CD4-positive, CD25-positive, alpha-beta regulatory T cell (primary cell): ENCODE data around the gene PIM1. TPM values are rescaled to one million over a fixed set of nuclear protein-coding genes. Genes with fewer than 3 reads are reported as not detected.

Source experiments
- ATAC-seq, 2 donors: fragments of 150-1000 bp; cut with Tn5 transposase; one replicate each; pipeline ENCODE4 v1.10.0; 2021; ENCODE audit warnings: low read depth in 2 of 2, moderate number of reproducible peaks in 2 of 2, moderate library complexity in 1 of 2
- DNase-seq, 3 donors: peaks; one replicate each; pipeline versions ENCODE4 v3.0.0 to v3.0.0-alpha.2; 2012 to 2022; ENCODE audit warnings: mixed read lengths in 1 of 3
- H3K27ac ChIP-seq: one replicate; pipeline ENCODE4 v1.7.0; 2013; ENCODE audit warnings: mild to moderate bottlenecking, low read length; ENCODE audit not compliant: insufficient read depth, poor library complexity, severe bottlenecking
- H3K27me3 ChIP-seq: one replicate; pipeline ENCODE4 v1.7.0; 2013; ENCODE audit warnings: low read length; ENCODE audit not compliant: control insufficient read depth, insufficient read depth
- H3K36me3 ChIP-seq: one replicate; pipeline ENCODE4 v1.7.0; 2013; ENCODE audit warnings: mild to moderate bottlenecking, low read length, moderate library complexity; ENCODE audit not compliant: control insufficient read depth, insufficient read depth
- H3K4me1 ChIP-seq: 2 replicates; pipeline ENCODE4 v1.7.0; 2013; ENCODE audit warnings: mild to moderate bottlenecking, low read length; ENCODE audit not compliant: insufficient read depth, control insufficient read depth, poor library complexity, severe bottlenecking
- H3K4me3 ChIP-seq: one replicate; pipeline ENCODE4 v1.7.0; 2013; ENCODE audit warnings: low read depth, mild to moderate bottlenecking, low read length, moderate library complexity
- H3K9me3 ChIP-seq, 2 experiments: 1 replicate in 1 of 2; 2 replicates in 1 of 2; pipeline ENCODE4 v1.7.0; 2013; ENCODE audit warnings: low read length in 2 of 2, mild to moderate bottlenecking in 1 of 2, moderate library complexity in 1 of 2; ENCODE audit not compliant: control insufficient read depth in 2 of 2
- H3K27ac Mint-ChIP-seq, 3 donors: one replicate each; pipeline ENCODE4 v1.8.0; 2020 to 2022; ENCODE audit warnings: mild to moderate bottlenecking in 3 of 3, mixed read lengths in 3 of 3, moderate library complexity in 2 of 3
- H3K27me3 Mint-ChIP-seq: one replicate; pipeline ENCODE4 v1.8.0; 2022; ENCODE audit warnings: mild to moderate bottlenecking, mixed read lengths
- H3K36me3 Mint-ChIP-seq: one replicate; pipeline ENCODE4 v1.8.0; 2020; ENCODE audit warnings: mixed read lengths
- H3K4me1 Mint-ChIP-seq, 4 donors: one replicate each; pipeline ENCODE4 v1.8.0; 2020 to 2022; ENCODE audit warnings: mixed read lengths in 4 of 4, mild to moderate bottlenecking in 1 of 4
- H3K4me3 Mint-ChIP-seq, 4 donors: one replicate each; pipeline ENCODE4 v1.8.0; 2020 to 2022; ENCODE audit warnings: mild to moderate bottlenecking in 4 of 4, mixed read lengths in 4 of 4, moderate library complexity in 3 of 4
- H3K9me3 Mint-ChIP-seq, 7 donors: one replicate each; pipeline ENCODE4 v1.8.0; 2020 to 2022; ENCODE audit warnings: mixed read lengths in 7 of 7, mild to moderate bottlenecking in 3 of 7, moderate library complexity in 2 of 7
- polyA plus RNA-seq, 4 donors: library from polyadenylated mRNA; unstranded; fragments of 300-500 nt; fragmentation: Illumina TruSeq; gene quantifications; one replicate each; pipeline ENCODE4 v1.2.3, GENCODE V29; 2021
- total RNA-seq: library from RNA; stranded (reverse); gene quantifications from one replicate; pipeline ENCODE4 v1.2.3, GENCODE V29; 2022

The PIM1 gene
- total and polyA plus RNA-seq, 5 donors from 2014 or later: 105 to 161 (median 130) TPM

DNA sequence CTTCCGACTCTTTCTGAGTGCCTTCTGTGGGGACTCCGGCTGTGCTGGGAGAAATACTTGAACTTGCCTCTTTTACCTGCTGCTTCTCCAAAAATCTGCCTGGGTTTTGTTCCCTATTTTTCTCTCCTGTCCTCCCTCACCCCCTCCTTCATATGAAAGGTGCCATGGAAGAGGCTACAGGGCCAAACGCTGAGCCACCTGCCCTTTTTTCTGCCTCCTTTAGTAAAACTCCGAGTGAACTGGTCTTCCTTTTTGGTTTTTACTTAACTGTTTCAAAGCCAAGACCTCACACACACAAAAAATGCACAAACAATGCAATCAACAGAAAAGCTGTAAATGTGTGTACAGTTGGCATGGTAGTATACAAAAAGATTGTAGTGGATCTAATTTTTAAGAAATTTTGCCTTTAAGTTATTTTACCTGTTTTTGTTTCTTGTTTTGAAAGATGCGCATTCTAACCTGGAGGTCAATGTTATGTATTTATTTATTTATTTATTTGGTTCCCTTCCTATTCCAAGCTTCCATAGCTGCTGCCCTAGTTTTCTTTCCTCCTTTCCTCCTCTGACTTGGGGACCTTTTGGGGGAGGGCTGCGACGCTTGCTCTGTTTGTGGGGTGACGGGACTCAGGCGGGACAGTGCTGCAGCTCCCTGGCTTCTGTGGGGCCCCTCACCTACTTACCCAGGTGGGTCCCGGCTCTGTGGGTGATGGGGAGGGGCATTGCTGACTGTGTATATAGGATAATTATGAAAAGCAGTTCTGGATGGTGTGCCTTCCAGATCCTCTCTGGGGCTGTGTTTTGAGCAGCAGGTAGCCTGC lies 4.8 kb downstream of the PIM1 start:
- H3K4me3 ChIP-seq: peak overlapping the region; percentile 98
- peak overlapping the region; percentile 82 for H3K27ac ChIP-seq
- peak overlapping the region; percentile 90 to 96 (median 94) for H3K27ac Mint-ChIP-seq
- peak overlapping the region; percentile 93 to 100 (median 98) for H3K4me3 Mint-ChIP-seq
- H3K36me3 ChIP-seq: peaks cover 40% of the 10 kb centered on the region
- peaks cover 43 to 62% (median 54%) of the 10 kb centered on the region in 4 donors for H3K4me1 Mint-ChIP-seq
- H3K9me3 ChIP-seq: no peaks in the 10 kb centered on the region
- no peak for ATAC-seq
- peaks cover 6% of the 10 kb centered on the region for H3K27me3 Mint-ChIP-seq
- peaks cover 53% of the 10 kb centered on the region for H3K4me1 ChIP-seq
- H3K27me3 ChIP-seq: no peaks in the 10 kb centered on the region
- peaks cover 0 to 2% (median 0%) of the 10 kb centered on the region in 7 donors for H3K9me3 Mint-ChIP-seq
- peaks cover 58% of the 10 kb centered on the region for H3K36me3 Mint-ChIP-seq
- DNase-seq: peak in 1 of 3 donors; percentile 57

DNA sequence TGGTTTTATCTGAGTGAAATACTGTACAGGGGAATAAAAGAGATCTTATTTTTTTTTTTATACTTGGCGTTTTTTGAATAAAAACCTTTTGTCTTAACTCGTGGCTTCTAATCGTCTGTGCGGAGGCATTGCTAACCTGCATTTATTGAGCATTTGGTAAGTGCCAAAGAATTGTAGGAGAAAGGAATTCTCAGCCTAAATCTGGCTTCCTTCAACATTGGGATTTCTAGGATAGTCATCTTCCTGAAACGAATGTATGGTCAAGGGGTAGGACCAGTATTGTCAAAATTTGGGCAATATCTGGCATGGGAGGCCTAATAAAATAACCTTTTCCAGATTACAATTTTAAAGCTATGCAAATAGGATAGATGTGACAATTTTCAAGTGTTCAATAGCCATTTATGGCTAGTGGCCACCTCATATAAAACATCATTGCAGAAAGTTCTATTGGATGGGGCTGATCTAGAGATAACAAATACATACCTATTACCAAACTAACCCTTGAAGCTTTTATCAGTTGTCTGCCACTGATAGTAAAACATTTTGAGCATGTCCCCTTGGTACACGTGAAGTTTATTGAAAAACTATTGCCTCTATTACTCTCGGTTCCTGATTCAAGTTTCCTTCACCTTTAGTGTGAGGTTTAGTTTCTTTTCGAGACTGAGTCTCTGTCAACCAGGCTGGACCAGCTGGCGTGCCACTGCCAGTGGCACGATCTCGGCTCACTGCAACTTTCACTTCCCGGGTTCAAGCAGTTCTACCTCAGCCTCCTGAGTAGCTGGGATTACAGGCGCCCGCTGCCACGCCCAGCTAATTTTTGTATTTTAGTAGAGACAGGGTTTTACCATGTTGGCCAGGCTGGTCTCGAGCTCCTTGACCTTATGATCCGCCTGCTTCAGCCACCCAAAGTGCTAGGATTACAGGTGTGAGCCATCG lies 5.6 kb downstream of the PIM1 start:
- H3K9me3 ChIP-seq: no peaks in the 10 kb centered on the region
- no peak for ATAC-seq
- Mint-ChIP-seq H3K4me1 (peaks cover 46 to 68% (median 57%) of the 10 kb centered on the region in 4 donors), H3K9me3 (peaks cover 0 to 2% (median 0%) of the 10 kb centered on the region in 7 donors), H3K27ac (peak overlapping the region; percentile 92 to 96 (median 94)), H3K27me3 (peaks cover 6% of the 10 kb centered on the region), H3K36me3 (peaks cover 58% of the 10 kb centered on the region), H3K4me3 (peak overlapping the region; percentile 93 to 100 (median 98))
- H3K27me3 ChIP-seq: no peaks in the 10 kb centered on the region
- peaks cover 40% of the 10 kb centered on the region for H3K36me3 ChIP-seq
- peak overlapping the region; percentile 98 for H3K4me3 ChIP-seq
- H3K4me1 ChIP-seq: peaks cover 56% of the 10 kb centered on the region
- peak overlapping the region; percentile 82 for H3K27ac ChIP-seq
- peak in 1 of 3 donors; percentile 80 for DNase-seq

DNA sequence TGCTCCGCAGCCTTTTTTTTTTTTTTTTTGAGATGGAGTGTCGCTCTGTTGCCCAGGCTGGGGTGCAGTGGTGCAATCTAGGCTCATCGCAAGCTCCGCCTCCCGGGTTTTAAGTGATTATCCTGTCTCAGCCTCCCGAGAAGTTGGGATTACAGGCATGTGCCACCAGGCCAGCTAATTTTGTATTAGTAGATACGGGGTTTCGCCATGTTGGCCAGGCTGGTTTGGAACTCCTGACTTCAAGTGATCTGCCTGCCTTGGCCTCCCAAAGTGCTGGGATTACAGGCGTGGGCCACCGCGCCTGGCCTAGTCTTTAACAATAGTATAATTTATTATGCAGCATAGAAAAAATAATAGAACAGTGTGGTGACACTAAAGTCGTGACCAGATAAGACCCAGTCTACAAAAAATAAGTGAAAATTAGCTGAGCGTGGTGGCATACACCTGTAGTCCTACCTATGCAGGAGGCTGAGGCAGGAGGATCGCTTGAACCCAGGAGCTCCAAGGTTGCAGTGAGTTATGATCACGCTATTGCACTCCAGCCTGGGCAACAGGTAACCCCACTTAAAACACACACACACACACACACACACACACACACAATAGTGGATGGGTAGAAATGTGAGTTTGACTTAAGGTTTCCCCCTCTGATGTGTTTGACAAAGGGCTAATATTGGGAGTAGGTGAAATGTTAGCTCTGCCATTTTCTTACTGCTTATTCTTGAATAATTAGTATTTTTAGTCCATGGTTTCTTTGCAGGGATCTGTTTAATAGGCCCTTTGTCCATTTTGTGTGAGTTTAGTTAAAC lies 6.5 kb downstream of the PIM1 start:
- peaks cover 6% of the 10 kb centered on the region for H3K27me3 Mint-ChIP-seq
- H3K4me3 Mint-ChIP-seq: peak overlapping the region; percentile 47 to 100 (median 94)
- H3K36me3 Mint-ChIP-seq: peaks cover 54% of the 10 kb centered on the region
- peak overlapping the region; percentile 92 to 96 (median 94) for H3K27ac Mint-ChIP-seq
- H3K36me3 ChIP-seq: peaks cover 40% of the 10 kb centered on the region
- H3K27me3 ChIP-seq: no peaks in the 10 kb centered on the region
- H3K4me1 Mint-ChIP-seq: peaks cover 48 to 74% (median 57%) of the 10 kb centered on the region in 4 donors
- H3K4me1 ChIP-seq: peaks cover 63% of the 10 kb centered on the region
- no peak overlapping the region for H3K4me3 ChIP-seq
- H3K9me3 Mint-ChIP-seq: peaks cover 0 to 2% (median 0%) of the 10 kb centered on the region in 7 donors
- DNase-seq (peak in 1 of 3 donors; percentile 73), ATAC-seq (no peak)
- no peaks in the 10 kb centered on the region for H3K9me3 ChIP-seq
- peak overlapping the region; percentile 82 for H3K27ac ChIP-seq

DNA sequence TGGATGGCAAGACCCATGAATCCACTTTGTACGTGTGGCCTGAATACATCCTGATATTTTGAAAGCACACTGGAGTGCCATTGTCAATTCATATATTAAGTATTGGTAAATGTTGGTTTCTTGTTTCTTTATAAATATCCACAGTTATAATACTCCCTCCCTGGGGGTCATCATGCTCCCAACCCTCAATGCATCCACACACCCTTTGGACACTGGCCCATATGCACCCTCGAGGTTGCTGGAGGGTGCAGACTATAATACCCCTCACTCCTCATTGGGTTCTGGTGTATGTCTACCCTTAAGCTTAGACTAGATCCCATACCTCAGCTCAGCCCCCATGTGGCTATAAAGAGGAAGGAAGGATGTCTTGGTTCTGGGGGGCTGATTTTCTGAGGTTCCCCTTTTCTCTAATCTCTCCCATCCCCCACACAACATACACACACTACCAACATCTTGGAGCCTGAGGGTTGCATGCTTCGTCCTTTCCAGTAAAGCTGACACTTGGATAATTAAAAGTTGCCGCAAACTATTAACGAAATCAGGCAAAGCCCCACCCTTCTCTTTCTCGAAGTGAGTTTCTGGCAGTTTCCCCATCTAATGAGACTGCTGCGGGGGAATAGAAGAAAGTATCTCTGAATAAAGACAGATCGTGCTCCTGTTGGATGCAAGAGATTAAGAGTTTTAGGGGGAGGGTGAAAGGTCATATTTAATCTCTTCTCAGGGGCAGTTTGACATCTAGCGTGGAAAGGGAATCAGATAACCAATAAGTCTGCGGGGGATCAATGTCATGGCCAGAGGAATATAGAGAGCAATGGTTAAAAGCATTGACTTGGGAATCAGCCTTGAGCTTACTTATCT lies 7.4 kb downstream of the PIM1 start:
- Histone ChIP-seq H3K9me3 (no peaks in the 10 kb centered on the region), H3K27me3 (no peaks in the 10 kb centered on the region), H3K4me1 (peaks cover 66% of the 10 kb centered on the region), H3K4me3 (no peak overlapping the region), H3K36me3 (peaks cover 37% of the 10 kb centered on the region), H3K27ac (no peak overlapping the region)
- peaks cover 46% of the 10 kb centered on the region for H3K36me3 Mint-ChIP-seq
- no peaks in the 10 kb centered on the region for H3K27me3 Mint-ChIP-seq
- ATAC-seq (peak in 1 of 2 donors; percentile 10), DNase-seq (peak in 1 of 3 donors; percentile 65)
- peaks cover 0 to 2% (median 0%) of the 10 kb centered on the region in 7 donors for H3K9me3 Mint-ChIP-seq
- H3K4me1 Mint-ChIP-seq: peaks cover 43 to 82% (median 58%) of the 10 kb centered on the region in 4 donors
- H3K4me3 Mint-ChIP-seq: peak overlapping the region in 3 of 4 donors; percentile 47 to 73 (median 64)
- H3K27ac Mint-ChIP-seq: peak overlapping the region; percentile 84 to 94 (median 91)

DNA sequence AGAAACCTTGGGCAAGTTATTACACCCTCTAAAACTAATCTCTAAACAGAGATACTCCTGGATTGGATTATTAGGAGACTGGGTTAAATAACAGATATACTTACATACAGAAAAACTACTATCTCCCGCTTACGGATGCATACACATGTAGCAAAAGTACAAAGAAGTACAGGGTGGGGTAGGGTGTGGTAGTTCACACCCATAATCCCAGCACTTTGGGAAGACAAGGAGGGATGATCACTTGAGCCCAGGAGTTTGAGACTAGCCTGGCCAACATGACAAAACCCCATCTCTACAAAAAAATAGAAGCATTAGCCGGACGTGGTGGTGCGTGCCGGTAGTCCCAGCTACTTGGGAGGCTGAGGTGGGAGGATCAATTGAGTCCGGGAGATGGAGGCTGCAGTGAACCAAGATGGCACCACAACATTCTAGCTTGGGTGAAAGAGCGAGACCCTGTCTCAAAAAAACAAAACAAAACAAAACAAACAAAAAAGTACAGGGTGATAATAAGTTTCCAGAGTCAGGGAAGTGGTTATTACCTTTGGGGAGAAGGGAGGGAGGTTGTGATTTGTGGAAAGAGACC lies 8.1 kb downstream of the PIM1 start:
- peaks cover 31% of the 10 kb centered on the region for H3K36me3 ChIP-seq
- H3K27ac ChIP-seq: no peak overlapping the region
- peak overlapping the region; percentile 21 to 78 (median 52) for H3K27ac Mint-ChIP-seq
- H3K27me3 Mint-ChIP-seq: no peaks in the 10 kb centered on the region
- H3K4me1 ChIP-seq: peaks cover 66% of the 10 kb centered on the region
- DNase-seq (no peak), ATAC-seq (no peak)
- peaks cover 40 to 82% (median 59%) of the 10 kb centered on the region in 4 donors for H3K4me1 Mint-ChIP-seq
- H3K4me3 ChIP-seq: no peak overlapping the region
- peak overlapping the region in 2 of 4 donors; percentile 64 to 89 for H3K4me3 Mint-ChIP-seq
- H3K36me3 Mint-ChIP-seq: peaks cover 38% of the 10 kb centered on the region
- H3K27me3 ChIP-seq: no peaks in the 10 kb centered on the region
- peaks cover 0 to 2% (median 0%) of the 10 kb centered on the region in 7 donors for H3K9me3 Mint-ChIP-seq
- H3K9me3 ChIP-seq: no peaks in the 10 kb centered on the region

DNA sequence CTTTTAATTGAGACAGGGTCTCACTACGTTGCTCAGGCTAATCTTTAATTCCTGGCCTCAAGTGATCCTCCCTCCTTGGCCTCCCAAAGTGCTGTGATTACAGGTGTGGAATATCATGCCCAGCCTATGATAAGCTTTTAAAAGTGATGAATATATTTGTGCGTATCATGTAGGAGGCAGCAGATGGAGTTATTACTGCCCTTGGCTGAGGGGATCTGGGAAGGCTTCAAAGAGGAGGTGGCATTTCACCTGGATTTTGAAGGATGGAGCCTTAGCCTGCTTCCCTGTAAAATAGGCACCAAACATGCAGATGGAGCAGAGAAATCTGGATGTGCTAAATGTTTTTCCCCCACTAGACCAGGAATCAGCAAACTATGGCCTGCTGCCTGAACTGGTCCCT lies 10.1 kb downstream of the PIM1 start:
- Histone ChIP-seq H3K9me3 (no peaks in the 10 kb centered on the region), H3K4me3 (no peak overlapping the region), H3K27me3 (no peaks in the 10 kb centered on the region), H3K4me1 (peaks cover 58% of the 10 kb centered on the region), H3K27ac (no peak overlapping the region), H3K36me3 (peaks cover 10% of the 10 kb centered on the region)
- Mint-ChIP-seq H3K27ac (peak overlapping the region in 1 of 3 donors; percentile 52), H3K4me1 (peaks cover 24 to 76% (median 44%) of the 10 kb centered on the region in 4 donors), H3K4me3 (no peak overlapping the region), H3K9me3 (peaks cover 0 to 2% (median 0%) of the 10 kb centered on the region in 7 donors), H3K36me3 (peaks cover 18% of the 10 kb centered on the region), H3K27me3 (no peaks in the 10 kb centered on the region)
- DNase-seq: no peak
- ATAC-seq: no peak
